DND-41 (cell line): ENCODE data around the gene KCNB1.

ENCODE experiments used
- ATAC-seq: fragments of 200-7000 bp; cut with Tn5 transposase; 3 replicates; pipeline ENCODE4 v1.9.1; 2021; ENCODE audit warnings: low read depth; ENCODE audit not compliant: insufficient read depth
- DNase-seq: peaks from one replicate; pipeline ENCODE4 v3.0.0-alpha.2; 2020
- H2AFZ ChIP-seq: 2 replicates; pipeline ENCODE4 v1.6.0; 2012; ENCODE audit warnings: low read depth, low read length
- H3K27ac ChIP-seq: 2 replicates; pipeline ENCODE4 v1.5.1; 2012; ENCODE audit warnings: low read length, inconsistent platforms
- H3K27me3 ChIP-seq: fragments of 200-600 bp; sonication (generic); 2 replicates; pipeline ENCODE4 v1.6.0; 2012; ENCODE audit warnings: low read length, mild to moderate bottlenecking, inconsistent platforms; ENCODE audit not compliant: insufficient read depth, poor library complexity
- H3K36me3 ChIP-seq: 2 replicates; pipeline ENCODE4 v1.5.1; 2012; ENCODE audit warnings: low read length, inconsistent platforms; ENCODE audit not compliant: insufficient read depth
- H3K4me1 ChIP-seq: 2 replicates; pipeline ENCODE4 v1.5.1; 2012; ENCODE audit warnings: mild to moderate bottlenecking, low read length; ENCODE audit not compliant: insufficient read depth
- H3K4me2 ChIP-seq: 2 replicates; pipeline ENCODE4 v1.6.0; 2012; ENCODE audit warnings: mild to moderate bottlenecking, moderate library complexity, low read length, inconsistent platforms; ENCODE audit not compliant: insufficient read depth
- H3K4me3 ChIP-seq, 2 experiments: fragments of 200-600 bp in 1 of 2; shearing (Covaris generic) in 1 of 2; 2 replicates each; pipeline ENCODE4 v1.5.1; 2012 to 2016; ENCODE audit warnings: inconsistent platforms in 2 of 2, low read length in 2 of 2, mild to moderate bottlenecking in 2 of 2, low read depth in 1 of 2, moderate library complexity in 1 of 2
- H3K79me2 ChIP-seq: 2 replicates; pipeline ENCODE4 v1.6.0; 2012; ENCODE audit warnings: low read length, inconsistent platforms; ENCODE audit not compliant: insufficient read depth
- H3K9ac ChIP-seq: 2 replicates; pipeline ENCODE4 v1.6.0; 2012; ENCODE audit warnings: low read depth, mild to moderate bottlenecking, inconsistent platforms, low read length, moderate library complexity
- H3K9me3 ChIP-seq: 2 replicates; pipeline ENCODE4 v1.5.1; 2012; ENCODE audit warnings: low read length, moderate library complexity, mild to moderate bottlenecking, inconsistent platforms; ENCODE audit not compliant: insufficient read depth, severe bottlenecking
- H4K20me1 ChIP-seq: 2 replicates; pipeline ENCODE4 v1.6.0; 2012; ENCODE audit warnings: low read length; ENCODE audit not compliant: insufficient read depth
- CTCF ChIP-seq: IDR thresholded peaks from 2 replicates; pipeline ENCODE4 v1.5.1; 2012; ENCODE audit warnings: borderline replicate concordance, low read length, moderate library complexity, mild to moderate bottlenecking; ENCODE audit not compliant: poor library complexity, severe bottlenecking; ENCODE audit errors: extremely low read depth
- EZH2 ChIP-seq: IDR thresholded peaks from 3 replicates; pipeline ENCODE4 v1.6.1; 2012; ENCODE audit warnings: borderline replicate concordance, low read depth, mild to moderate bottlenecking, moderate library complexity, low read length, inconsistent platforms; ENCODE audit not compliant: severe bottlenecking

Gene KCNB1

GRCh38 chr20:49461894-49462620 lies 20.4 kb downstream of the KCNB1 start:
- Histone ChIP-seq H3K4me3 (no peak overlapping the region), H3K4me1 (no peaks in the 10 kb centered on the region), H3K36me3 (no peaks in the 10 kb centered on the region), H3K27me3 (peaks cover 4% of the 10 kb centered on the region), H3K79me2 (no peaks in the 10 kb centered on the region), H3K27ac (no peak overlapping the region), H3K4me2 (no peak overlapping the region), H2AFZ (no peak overlapping the region), H4K20me1 (no peaks in the 10 kb centered on the region), H3K9me3 (no peaks in the 10 kb centered on the region), H3K9ac (no peak overlapping the region)
- DNase-seq (no peak), ATAC-seq (no peak)
- TF ChIP-seq EZH2, result no peak
- TF ChIP-seq CTCF, result no peak

- no peaks in the 10 kb centered on the region for H4K20me1 ChIP-seq
- no peaks in the 10 kb centered on the region for H3K4me1 ChIP-seq
- H3K4me2 ChIP-seq, result no peak overlapping the region
- no peaks in the 10 kb centered on the region for H3K79me2 ChIP-seq
- no peak overlapping the region for H3K4me3 ChIP-seq
- peaks cover 4% of the 10 kb centered on the region for H3K27me3 ChIP-seq
- H3K9ac ChIP-seq, result no peak overlapping the region
- H3K36me3 ChIP-seq, result no peaks in the 10 kb centered on the region
- TF ChIP-seq CTCF (no peak), EZH2 (no peak)
- ATAC-seq (no peak), DNase-seq (no peak)
- no peak overlapping the region for H3K27ac ChIP-seq
- no peak overlapping the region for H2AFZ ChIP-seq
- no peaks in the 10 kb centered on the region for H3K9me3 ChIP-seq
Observed at GRCh38 chr20:49460916-49461315, 21.6 kb downstream of the KCNB1 start.

- Histone ChIP-seq H4K20me1 (no peaks in the 10 kb centered on the region), H3K4me2 (no peak overlapping the region), H3K9me3 (no peaks in the 10 kb centered on the region), H3K27me3 (peaks cover 4% of the 10 kb centered on the region), H3K4me1 (no peaks in the 10 kb centered on the region), H3K27ac (no peak overlapping the region), H3K36me3 (no peaks in the 10 kb centered on the region), H3K79me2 (no peaks in the 10 kb centered on the region), H3K9ac (no peak overlapping the region), H3K4me3 (no peak overlapping the region), H2AFZ (no peak overlapping the region)
- ATAC-seq (no peak), DNase-seq (no peak)
- TF ChIP-seq CTCF (no peak), EZH2 (no peak)
Observed at GRCh38 chr20:49460131-49460530, 22.3 kb downstream of the KCNB1 start.

GRCh38 chr20:49459684-49460083 lies 22.8 kb downstream of the KCNB1 start:
- H4K20me1 ChIP-seq, result no peaks in the 10 kb centered on the region
- no peaks in the 10 kb centered on the region for H3K9me3 ChIP-seq
- no peaks in the 10 kb centered on the region for H3K4me1 ChIP-seq
- H3K79me2 ChIP-seq, result no peaks in the 10 kb centered on the region
- no peak overlapping the region for H3K27ac ChIP-seq
- ATAC-seq (no peak), DNase-seq (no peak)
- H3K4me2 ChIP-seq, result no peak overlapping the region
- TF ChIP-seq CTCF (no peak), EZH2 (no peak)
- peaks cover 4% of the 10 kb centered on the region for H3K27me3 ChIP-seq
- no peak overlapping the region for H3K4me3 ChIP-seq
- H3K36me3 ChIP-seq, result no peaks in the 10 kb centered on the region
- H3K9ac ChIP-seq, result no peak overlapping the region
- no peak overlapping the region for H2AFZ ChIP-seq
